NT2/D1 (cell line): Measurements from ENCODE around the gene SMARCC2.

Experiments used
- SUZ12 ChIP-seq: IDR thresholded peaks from 2 replicates; pipeline ENCODE4 v1.6.1; 2011; ENCODE audit not compliant: insufficient read length, insufficient read depth; ENCODE audit errors: extremely low read depth
- YY1 ChIP-seq: IDR thresholded peaks from 2 replicates; pipeline ENCODE4 v1.6.1; 2011; ENCODE audit not compliant: insufficient read length, insufficient read depth
- ZNF274 ChIP-seq: IDR thresholded peaks from 2 replicates; pipeline ENCODE4 v1.6.1; 2011; ENCODE audit warnings: mild to moderate bottlenecking, low read depth, low read length

DNA sequence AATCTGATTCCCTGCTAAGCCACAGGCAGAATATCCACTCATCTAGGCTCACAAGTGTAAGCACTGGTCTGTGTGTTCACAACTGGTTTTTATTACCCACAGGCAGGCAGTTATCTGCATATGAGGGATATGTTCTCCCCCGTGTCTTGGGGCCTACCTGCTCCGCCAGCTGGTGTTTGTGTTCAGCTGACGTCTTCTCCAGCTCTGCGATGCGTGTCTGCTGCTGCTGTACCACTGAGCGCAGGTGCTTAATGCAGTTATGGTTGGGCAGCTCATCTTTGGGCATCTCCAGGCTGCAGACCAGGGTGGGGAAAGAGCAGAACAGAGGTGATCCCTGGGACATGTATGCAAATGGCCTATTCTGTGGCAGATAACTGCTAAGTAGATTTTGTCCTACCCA, 18.7 kb upstream of the SMARCC2 start:
- TF ChIP-seq SUZ12 (no peak), ZNF274 (no peak), YY1 (no peak)
